ENCODE data around the gene PUDP.

DNA sequence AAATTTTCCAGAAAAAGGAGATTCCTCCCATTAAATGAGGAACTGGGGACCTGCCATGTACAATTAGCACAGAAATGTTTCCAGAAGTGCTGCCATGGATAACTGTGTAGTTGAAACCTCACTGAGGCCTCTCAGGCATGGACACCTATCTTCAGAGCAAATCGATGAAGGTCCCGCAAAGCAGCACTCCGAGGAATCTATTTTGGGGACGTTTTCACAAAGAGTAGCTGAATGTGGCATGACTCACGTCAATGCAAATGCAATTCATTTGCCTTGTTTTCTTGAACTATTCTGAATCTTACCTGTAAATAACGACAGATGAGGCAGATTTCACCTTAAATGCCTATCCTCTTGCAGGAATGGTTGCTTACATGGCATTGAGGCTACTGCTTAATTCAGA lies 87.5 kb downstream of the PUDP start:
- no peak for TF ChIP-seq POLR2A (IDR thresholded peaks at IDR 0.05)
- TF ChIP-seq, protein P1, sequence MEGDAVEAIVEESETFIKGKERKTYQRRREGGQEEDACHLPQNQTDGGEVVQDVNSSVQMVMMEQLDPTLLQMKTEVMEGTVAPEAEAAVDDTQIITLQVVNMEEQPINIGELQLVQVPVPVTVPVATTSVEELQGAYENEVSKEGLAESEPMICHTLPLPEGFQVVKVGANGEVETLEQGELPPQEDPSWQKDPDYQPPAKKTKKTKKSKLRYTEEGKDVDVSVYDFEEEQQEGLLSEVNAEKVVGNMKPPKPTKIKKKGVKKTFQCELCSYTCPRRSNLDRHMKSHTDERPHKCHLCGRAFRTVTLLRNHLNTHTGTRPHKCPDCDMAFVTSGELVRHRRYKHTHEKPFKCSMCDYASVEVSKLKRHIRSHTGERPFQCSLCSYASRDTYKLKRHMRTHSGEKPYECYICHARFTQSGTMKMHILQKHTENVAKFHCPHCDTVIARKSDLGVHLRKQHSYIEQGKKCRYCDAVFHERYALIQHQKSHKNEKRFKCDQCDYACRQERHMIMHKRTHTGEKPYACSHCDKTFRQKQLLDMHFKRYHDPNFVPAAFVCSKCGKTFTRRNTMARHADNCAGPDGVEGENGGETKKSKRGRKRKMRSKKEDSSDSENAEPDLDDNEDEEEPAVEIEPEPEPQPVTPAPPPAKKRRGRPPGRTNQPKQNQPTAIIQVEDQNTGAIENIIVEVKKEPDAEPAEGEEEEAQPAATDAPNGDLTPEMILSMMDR (IDR thresholded peaks at IDR 0.05), result no peak
